ENCODE measurements around the gene CRTAC1. TPM values are rescaled to one million over a fixed set of nuclear protein-coding genes. Genes with fewer than 3 reads are reported as not detected.

The CRTAC1 gene
- total and polyA plus RNA-seq, 12 donors, result 0.09 to 1.4 (median 0.48) TPM; not detected in 4

DNA sequence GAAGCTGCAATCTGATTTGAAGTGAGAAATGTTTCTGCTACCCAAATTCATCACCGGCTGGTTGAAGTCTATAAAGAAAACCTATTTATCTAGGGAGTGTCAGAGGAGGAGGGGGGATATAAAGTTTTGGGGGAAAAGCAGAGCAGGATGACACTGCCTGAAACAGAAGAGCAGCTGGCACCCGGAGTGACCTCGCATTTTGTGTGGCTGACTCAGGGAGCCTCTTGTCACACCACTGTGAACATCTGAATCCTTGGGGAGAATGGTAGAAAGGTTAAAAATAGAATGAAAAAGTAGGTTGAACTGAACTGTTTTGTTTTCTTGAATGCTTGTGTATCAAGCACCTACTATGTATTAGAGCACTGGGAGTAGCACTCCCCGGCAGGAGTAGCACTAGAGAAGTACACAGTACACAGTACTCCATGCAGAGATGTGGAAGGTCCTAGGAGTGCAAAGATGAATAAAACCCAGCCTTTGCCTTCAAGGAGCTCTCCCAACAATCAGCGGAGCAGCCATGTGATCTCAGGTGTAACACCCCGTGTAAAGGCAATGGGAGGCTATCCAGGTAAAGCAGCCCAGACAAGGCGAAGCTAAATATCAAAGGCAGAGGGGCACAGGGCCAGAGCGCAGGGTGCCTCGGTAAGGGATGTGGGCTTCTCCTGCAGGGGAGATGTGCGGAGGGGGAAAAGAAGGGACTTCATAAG is 13.5 kb downstream of the CRTAC1 start:
- Histone ChIP-seq H3K27ac (no peak overlapping the region), H3K4me1 (replicated peaks in 1 of 2) (no peaks in the 10 kb centered on the region), H3K36me3 (replicated peaks in 1 of 2) (no peaks in the 10 kb centered on the region), H3K9me3 (replicated peaks in 1 of 3) (no peaks in the 10 kb centered on the region), H3K4me3 (no peak overlapping the region), H3K27me3 (no peaks in the 10 kb centered on the region)
- intact Hi-C loops (cut with DNase I), result no loop called here
- peak in 1 of 7 donors; percentile 13 for DNase-seq
- TF ChIP-seq, protein P1, sequence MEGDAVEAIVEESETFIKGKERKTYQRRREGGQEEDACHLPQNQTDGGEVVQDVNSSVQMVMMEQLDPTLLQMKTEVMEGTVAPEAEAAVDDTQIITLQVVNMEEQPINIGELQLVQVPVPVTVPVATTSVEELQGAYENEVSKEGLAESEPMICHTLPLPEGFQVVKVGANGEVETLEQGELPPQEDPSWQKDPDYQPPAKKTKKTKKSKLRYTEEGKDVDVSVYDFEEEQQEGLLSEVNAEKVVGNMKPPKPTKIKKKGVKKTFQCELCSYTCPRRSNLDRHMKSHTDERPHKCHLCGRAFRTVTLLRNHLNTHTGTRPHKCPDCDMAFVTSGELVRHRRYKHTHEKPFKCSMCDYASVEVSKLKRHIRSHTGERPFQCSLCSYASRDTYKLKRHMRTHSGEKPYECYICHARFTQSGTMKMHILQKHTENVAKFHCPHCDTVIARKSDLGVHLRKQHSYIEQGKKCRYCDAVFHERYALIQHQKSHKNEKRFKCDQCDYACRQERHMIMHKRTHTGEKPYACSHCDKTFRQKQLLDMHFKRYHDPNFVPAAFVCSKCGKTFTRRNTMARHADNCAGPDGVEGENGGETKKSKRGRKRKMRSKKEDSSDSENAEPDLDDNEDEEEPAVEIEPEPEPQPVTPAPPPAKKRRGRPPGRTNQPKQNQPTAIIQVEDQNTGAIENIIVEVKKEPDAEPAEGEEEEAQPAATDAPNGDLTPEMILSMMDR (IDR thresholded peaks at IDR 0.05), result no peak
- no peak for TF ChIP-seq POLR2A (IDR thresholded peaks at IDR 0.05)
- WGBS, 4 donors, result 75 to 83% (median 77%) methylated on average over 10 of the region's 10 CpGs

DNA sequence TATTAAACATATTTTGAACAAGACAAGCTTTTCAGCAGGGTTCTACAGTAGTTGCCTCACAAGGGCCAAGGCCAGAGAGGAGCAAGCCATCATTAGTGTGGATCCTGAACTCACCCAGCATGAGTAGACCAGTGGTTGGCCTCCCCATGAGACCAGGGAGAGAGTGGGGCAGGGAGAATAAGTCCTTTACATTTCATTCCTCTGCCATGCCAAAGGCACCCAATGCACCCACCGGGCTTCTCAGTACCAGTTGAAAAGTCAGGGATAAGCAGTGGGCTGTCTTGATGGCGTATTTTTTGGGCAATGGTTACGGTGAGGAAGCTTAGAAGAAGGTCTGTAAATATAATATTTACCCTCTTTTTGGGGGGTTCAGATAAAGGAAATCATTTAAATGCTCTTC is 16.6 kb downstream of the CRTAC1 start:
- no peaks in the 10 kb centered on the region for H3K36me3 ChIP-seq (replicated peaks in 1 of 2)
- WGBS, 4 donors, result 90 to 98% (median 95%) methylated on average over 3 of the region's 3 CpGs
- no peak overlapping the region for H3K27ac ChIP-seq
- intact Hi-C loops (cut with DNase I), result no loop called here
- DNase-seq, result peak in 1 of 7 donors; percentile 5
- H3K9me3 ChIP-seq (replicated peaks in 1 of 3), result no peaks in the 10 kb centered on the region
- no peaks in the 10 kb centered on the region for H3K27me3 ChIP-seq
- no peak overlapping the region for H3K4me3 ChIP-seq
- no peaks in the 10 kb centered on the region for H3K4me1 ChIP-seq (replicated peaks in 1 of 2)
- no peak for TF ChIP-seq POLR2A (IDR thresholded peaks at IDR 0.05)
- TF ChIP-seq, protein P1 (IDR thresholded peaks at IDR 0.05), result no peak

DNA sequence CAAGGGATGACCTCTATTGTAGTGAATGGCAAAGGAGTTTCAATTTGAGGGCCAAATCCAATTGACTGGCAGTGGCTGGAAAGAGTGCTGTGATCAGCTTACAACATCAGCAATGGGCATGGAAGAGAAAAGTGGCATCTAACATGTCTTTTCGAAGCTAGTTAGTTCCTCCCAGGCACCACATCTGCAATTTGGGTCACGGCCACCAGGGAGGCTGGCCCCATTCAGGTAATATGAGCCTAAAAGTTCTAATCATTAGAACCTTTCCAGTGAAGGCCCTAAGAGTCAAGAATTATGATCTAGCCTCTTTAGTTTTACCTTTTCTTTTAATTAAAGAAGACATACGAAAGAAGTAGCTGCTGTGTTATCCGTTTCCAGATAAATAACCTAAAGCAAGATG is 17.3 kb downstream of the CRTAC1 start:
- no peak for TF ChIP-seq POLR2A (IDR thresholded peaks at IDR 0.05)
- TF ChIP-seq, protein P1 (IDR thresholded peaks at IDR 0.05), result no peak
- Histone ChIP-seq H3K36me3 (replicated peaks in 1 of 2) (no peaks in the 10 kb centered on the region), H3K27me3 (no peaks in the 10 kb centered on the region), H3K27ac (no peak overlapping the region), H3K9me3 (replicated peaks in 1 of 3) (no peaks in the 10 kb centered on the region), H3K4me3 (no peak overlapping the region), H3K4me1 (replicated peaks in 1 of 2) (no peaks in the 10 kb centered on the region)
- DNase-seq, result no peak
- WGBS, 4 donors, result 74 to 78% (median 75%) methylated on average over 4 of the region's 4 CpGs
- intact Hi-C loops (cut with DNase I), result no loop called here

DNA sequence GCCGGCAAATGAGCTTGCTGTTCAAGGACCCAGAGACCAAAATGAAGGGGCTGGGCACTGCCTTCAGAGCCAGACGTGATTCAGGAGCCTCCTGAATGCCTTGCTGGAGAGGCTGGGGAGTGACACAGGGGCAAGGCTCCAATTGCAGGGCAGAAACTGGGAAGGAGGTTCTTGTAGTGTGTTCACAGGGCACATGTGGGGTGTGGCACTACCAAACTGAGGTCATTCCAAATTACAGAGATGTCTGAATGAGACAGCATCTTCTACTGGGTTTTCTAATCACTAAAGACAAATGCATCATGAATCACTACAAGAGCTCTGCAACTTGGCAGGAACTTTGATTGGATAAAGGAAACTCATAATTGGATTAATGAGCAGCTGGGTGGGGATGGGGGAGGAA is 17.8 kb downstream of the CRTAC1 start:
- no peak overlapping the region for H3K4me3 ChIP-seq
- no peaks in the 10 kb centered on the region for H3K9me3 ChIP-seq (replicated peaks in 1 of 3)
- TF ChIP-seq, protein P1 (IDR thresholded peaks at IDR 0.05), result no peak
- TF ChIP-seq POLR2A (IDR thresholded peaks at IDR 0.05), result no peak
- peak in 1 of 7 donors; percentile 13 for DNase-seq
- no peaks in the 10 kb centered on the region for H3K4me1 ChIP-seq (replicated peaks in 1 of 2)
- H3K27ac ChIP-seq, result no peak overlapping the region
- 17 to 70% (median 37%) methylated on average over 2 of the region's 2 CpGs for WGBS, 4 donors
- H3K36me3 ChIP-seq (replicated peaks in 1 of 2), result no peaks in the 10 kb centered on the region
- intact Hi-C loops (cut with DNase I), result no loop called here
- no peaks in the 10 kb centered on the region for H3K27me3 ChIP-seq
